H9 (cell line): ENCODE results near the gene ELF1. TPM values are rescaled to one million over a fixed set of nuclear protein-coding genes. Genes with fewer than 3 reads are reported as not detected.

ENCODE experiments used
- DNase-seq: peaks from one replicate; pipeline ENCODE4 v3.0.0-alpha.2; 2017
- H2AFZ ChIP-seq: one replicate; pipeline ENCODE4 v1.6.1; 2013; ENCODE audit warnings: mild to moderate bottlenecking, low read length, control low read depth, moderate library complexity
- H2AK5ac ChIP-seq: 2 replicates; pipeline ENCODE4 v1.6.1; 2013; ENCODE audit warnings: low read length, control low read depth, mixed read lengths; ENCODE audit not compliant: insufficient read length
- H2BK120ac ChIP-seq: one replicate; pipeline ENCODE4 v1.6.1; 2013; ENCODE audit warnings: low read depth, mild to moderate bottlenecking, low read length, control low read depth, inconsistent platforms; ENCODE audit not compliant: poor library complexity, severe bottlenecking
- H2BK12ac ChIP-seq: 2 replicates; pipeline ENCODE4 v1.6.1; 2013; ENCODE audit warnings: low read length, control low read depth, mixed read lengths, low read depth; ENCODE audit not compliant: insufficient read length
- H2BK15ac ChIP-seq: 2 replicates; pipeline ENCODE4 v1.6.1; 2013; ENCODE audit warnings: low read depth, low read length, control low read depth
- H2BK20ac ChIP-seq: one replicate; pipeline ENCODE4 v1.6.1; 2013; ENCODE audit warnings: low read depth, mild to moderate bottlenecking, low read length, control low read depth, inconsistent platforms; ENCODE audit not compliant: poor library complexity, severe bottlenecking
- H2BK5ac ChIP-seq: 2 replicates; pipeline ENCODE4 v1.6.1; 2013; ENCODE audit warnings: low read length, control low read depth, mixed read lengths; ENCODE audit not compliant: insufficient read length
- H3K14ac ChIP-seq: 2 replicates; pipeline ENCODE4 v1.6.1; 2013; ENCODE audit warnings: low read length, control low read depth; ENCODE audit not compliant: insufficient read depth
- H3K18ac ChIP-seq: 2 replicates; pipeline ENCODE4 v1.6.1; 2013; ENCODE audit warnings: low read depth, mild to moderate bottlenecking, mixed read lengths, low read length, control low read depth; ENCODE audit not compliant: insufficient read length
- H3K23ac ChIP-seq: 2 replicates; pipeline ENCODE4 v1.6.1; 2013; ENCODE audit warnings: low read length, control low read depth, mixed read lengths, low read depth; ENCODE audit not compliant: insufficient read length
- H3K23me2 ChIP-seq: 2 replicates; pipeline ENCODE4 v1.6.1; 2013; ENCODE audit warnings: low read depth, mild to moderate bottlenecking, mixed read lengths, low read length, control low read depth; ENCODE audit not compliant: insufficient read length, poor library complexity, severe bottlenecking
- H3K27ac ChIP-seq: 2 replicates; pipeline ENCODE4 v1.5.1; 2013; ENCODE audit warnings: low read length, control low read depth, mixed read lengths, low read depth; ENCODE audit not compliant: insufficient read length
- H3K27me3 ChIP-seq: 2 replicates; pipeline ENCODE4 v1.6.1; 2013; ENCODE audit warnings: low read length, control low read depth, inconsistent platforms; ENCODE audit not compliant: insufficient read depth
- H3K4ac ChIP-seq: 2 replicates; pipeline ENCODE4 v1.6.1; 2013; ENCODE audit warnings: low read depth, mild to moderate bottlenecking, control low read depth, inconsistent platforms, low read length, moderate library complexity
- H3K4me1 ChIP-seq: 2 replicates; pipeline ENCODE4 v1.6.1; 2013; ENCODE audit warnings: low read length, control low read depth, inconsistent platforms; ENCODE audit not compliant: insufficient read depth
- H3K4me2 ChIP-seq: 2 replicates; pipeline ENCODE4 v1.6.1; 2013; ENCODE audit warnings: low read length, control low read depth, mixed read lengths; ENCODE audit not compliant: insufficient read length, insufficient read depth
- H3K56ac ChIP-seq: 2 replicates; pipeline ENCODE4 v1.6.1; 2013; ENCODE audit warnings: low read depth, mild to moderate bottlenecking, mixed read lengths, low read length, control low read depth; ENCODE audit not compliant: insufficient read length
- H3K79me1 ChIP-seq: 2 replicates; pipeline ENCODE4 v1.6.1; 2013; ENCODE audit warnings: low read depth, mild to moderate bottlenecking, moderate library complexity, low read length, control low read depth, inconsistent platforms; ENCODE audit not compliant: insufficient read depth, poor library complexity, severe bottlenecking
- H3K79me2 ChIP-seq: 2 replicates; pipeline ENCODE4 v1.6.1; 2013; ENCODE audit warnings: low read length, control low read depth, inconsistent platforms; ENCODE audit not compliant: insufficient read depth
- H3K9ac ChIP-seq: 2 replicates; pipeline ENCODE4 v1.6.1; 2013; ENCODE audit warnings: low read length, control low read depth, mixed read lengths; ENCODE audit not compliant: insufficient read length; ENCODE audit errors: extremely low read depth
- H3K9me3 ChIP-seq: one replicate; pipeline ENCODE4 v1.6.1; 2013; ENCODE audit warnings: low read depth, low read length, inconsistent platforms; ENCODE audit not compliant: control insufficient read depth
- H3T11ph ChIP-seq: one replicate; pipeline ENCODE4 v1.6.1; 2013; ENCODE audit warnings: mild to moderate bottlenecking, low read length, control low read depth, inconsistent platforms
- H4K20me1 ChIP-seq: one replicate; pipeline ENCODE4 v1.6.1; 2013; ENCODE audit not compliant: control insufficient read depth, insufficient read length, insufficient read depth
- H4K5ac ChIP-seq: 2 replicates; pipeline ENCODE4 v1.6.1; 2013; ENCODE audit warnings: low read depth, mild to moderate bottlenecking, mixed read lengths, low read length, control low read depth; ENCODE audit not compliant: insufficient read length
- H4K8ac ChIP-seq: replicated peaks from 2 replicates; pipeline ENCODE4 v1.6.1; 2013; ENCODE audit warnings: low read length, control low read depth, mixed read lengths, low read depth; ENCODE audit not compliant: insufficient read length
- H4K91ac ChIP-seq: 2 replicates; pipeline ENCODE4 v1.6.1; 2013; ENCODE audit warnings: low read depth, mild to moderate bottlenecking, moderate library complexity, mixed read lengths, low read length, control low read depth; ENCODE audit not compliant: insufficient read length
- H3K27ac Mint-ChIP-seq, 3 experiments: 2 replicates in 2 of 3; 3 replicates in 1 of 3; pipeline ENCODE4 v1.8.0; 2020 to 2021; ENCODE audit warnings: mixed read lengths in 3 of 3, mild to moderate bottlenecking in 1 of 3, moderate library complexity in 1 of 3
- H3K27me3 Mint-ChIP-seq: 2 replicates; pipeline ENCODE4 v1.8.0; 2021; ENCODE audit warnings: low read depth, mild to moderate bottlenecking, moderate library complexity, mixed read lengths
- H3K36me3 Mint-ChIP-seq, 3 experiments: 2 replicates in 2 of 3; 3 replicates in 1 of 3; pipeline ENCODE4 v1.8.0; 2020 to 2021; ENCODE audit warnings: low read depth in 3 of 3, mixed read lengths in 3 of 3; ENCODE audit not compliant: insufficient read depth in 1 of 3
- H3K4me1 Mint-ChIP-seq, 2 experiments: 2 replicates each; pipeline ENCODE4 v1.8.0; 2020; ENCODE audit warnings: mixed read lengths in 2 of 2
- H3K4me3 Mint-ChIP-seq, 2 experiments: 2 replicates in 1 of 2; 3 replicates in 1 of 2; pipeline ENCODE4 v1.8.0; 2020 to 2021; ENCODE audit warnings: mild to moderate bottlenecking in 2 of 2, mixed read lengths in 2 of 2, moderate library complexity in 1 of 2
- H3K9me3 Mint-ChIP-seq, 2 experiments: 2 replicates in 1 of 2; 3 replicates in 1 of 2; pipeline ENCODE4 v1.8.0; 2020; ENCODE audit warnings: mild to moderate bottlenecking in 2 of 2, mixed read lengths in 2 of 2, moderate library complexity in 1 of 2
- WGBS: extraction: QIAGEN DNeasy Blood & Tissue Kit; methylation state at CpG from one replicate; pipeline ENCODE4 v1.1.7; 2013; ENCODE audit warnings: missing lambda C conversion rate, low lambda C conversion rate, mixed read lengths; ENCODE audit not compliant: insufficient read length; ENCODE audit errors: extremely low coverage; 5-methylcytosine and 5-hydroxymethylcytosine counted together
- total RNA-seq: library from RNA; stranded (reverse); gene quantifications from 2 replicates; pipeline ENCODE4 v1.2.1, GENCODE V29; 2021
- TF ChIP-seq, protein P1 (sequence below): fragments of 200-600 bp; sonication (generic); conservative IDR thresholded peaks from 3 replicates; pipeline ENCODE4 v1.8.0; 2021; ENCODE audit warnings: antibody characterized with exemption, mild to moderate bottlenecking

Gene ELF1
- total RNA-seq, 1 experiment from 2014 or later = 15.5 TPM

DNA sequence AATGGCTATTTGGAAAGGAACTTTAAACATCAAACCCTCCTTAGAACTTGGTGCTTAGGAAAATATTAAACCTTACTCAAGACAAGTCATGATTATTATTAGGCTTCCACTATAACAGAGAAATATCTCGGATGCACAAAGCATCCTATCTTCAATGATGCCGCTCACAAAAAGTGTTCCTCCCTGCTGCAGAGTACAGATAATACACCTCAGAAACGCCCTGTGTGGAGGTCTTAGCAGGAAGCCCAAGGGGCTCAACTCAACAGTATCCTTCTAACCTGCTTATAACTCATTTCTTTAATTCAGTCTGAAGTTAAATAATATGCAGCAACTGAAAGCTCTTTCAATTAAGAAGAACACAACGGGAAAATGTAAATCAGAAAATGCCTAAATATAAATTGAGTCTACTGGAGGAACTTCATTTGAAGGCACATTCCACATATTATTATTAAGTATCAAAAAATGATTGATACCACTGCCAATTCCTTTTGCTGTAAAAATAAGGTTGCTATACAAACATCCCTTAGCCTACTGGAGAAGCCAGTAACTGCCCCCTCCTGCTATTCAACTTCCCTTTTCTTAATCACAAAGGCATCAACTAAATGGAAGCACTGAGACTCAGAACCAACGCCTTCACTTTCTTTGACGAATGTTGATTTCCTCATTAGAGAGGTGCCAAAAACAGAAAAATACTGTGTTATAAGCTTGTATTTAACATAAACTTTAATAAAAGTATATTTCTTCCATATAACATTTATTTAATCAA is 12.0 kb downstream of the ELF1 start:
- H3K9me3 Mint-ChIP-seq = no peaks in the 10 kb centered on the region
- no peaks in the 10 kb centered on the region for H3K23me2 ChIP-seq
- no peak for DNase-seq
- H3T11ph ChIP-seq = no peak overlapping the region
- H4K8ac ChIP-seq = no peak overlapping the region
- H3K4me2 ChIP-seq = no peak overlapping the region
- H3K27me3 ChIP-seq = no peaks in the 10 kb centered on the region
- TF ChIP-seq, protein P1, sequence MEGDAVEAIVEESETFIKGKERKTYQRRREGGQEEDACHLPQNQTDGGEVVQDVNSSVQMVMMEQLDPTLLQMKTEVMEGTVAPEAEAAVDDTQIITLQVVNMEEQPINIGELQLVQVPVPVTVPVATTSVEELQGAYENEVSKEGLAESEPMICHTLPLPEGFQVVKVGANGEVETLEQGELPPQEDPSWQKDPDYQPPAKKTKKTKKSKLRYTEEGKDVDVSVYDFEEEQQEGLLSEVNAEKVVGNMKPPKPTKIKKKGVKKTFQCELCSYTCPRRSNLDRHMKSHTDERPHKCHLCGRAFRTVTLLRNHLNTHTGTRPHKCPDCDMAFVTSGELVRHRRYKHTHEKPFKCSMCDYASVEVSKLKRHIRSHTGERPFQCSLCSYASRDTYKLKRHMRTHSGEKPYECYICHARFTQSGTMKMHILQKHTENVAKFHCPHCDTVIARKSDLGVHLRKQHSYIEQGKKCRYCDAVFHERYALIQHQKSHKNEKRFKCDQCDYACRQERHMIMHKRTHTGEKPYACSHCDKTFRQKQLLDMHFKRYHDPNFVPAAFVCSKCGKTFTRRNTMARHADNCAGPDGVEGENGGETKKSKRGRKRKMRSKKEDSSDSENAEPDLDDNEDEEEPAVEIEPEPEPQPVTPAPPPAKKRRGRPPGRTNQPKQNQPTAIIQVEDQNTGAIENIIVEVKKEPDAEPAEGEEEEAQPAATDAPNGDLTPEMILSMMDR = no peak
- peak overlapping the region; percentile 12 to 90 (median 87); a peak in 4 of 7 replicates for H3K27ac Mint-ChIP-seq
- H2BK12ac ChIP-seq = no peak overlapping the region
- H3K14ac ChIP-seq = no peak overlapping the region
- peak overlapping the region in 1 of 2 experiments; percentile 56; a peak in 2 of 5 replicates for H3K4me3 Mint-ChIP-seq
- H2BK120ac ChIP-seq = no peak overlapping the region
- H3K23ac ChIP-seq = no peak overlapping the region
- H3K18ac ChIP-seq = no peak overlapping the region
- no peaks in the 10 kb centered on the region for H3K27me3 Mint-ChIP-seq
- no peak overlapping the region for H3K56ac ChIP-seq
- WGBS = no CpG with 5 or more reads among the region's 6 CpGs
- peaks cover 33 to 36% of the 10 kb centered on the region in 2 experiments for H3K4me1 Mint-ChIP-seq
- H3K27ac ChIP-seq = no peak overlapping the region
- no peak overlapping the region for H2AK5ac ChIP-seq
- H4K5ac ChIP-seq = no peak overlapping the region
- H3K4ac ChIP-seq = no peak overlapping the region
- H4K20me1 ChIP-seq = no peaks in the 10 kb centered on the region
- H2AFZ ChIP-seq = no peak overlapping the region
- no peaks in the 10 kb centered on the region; the same call in 1 of the 2 replicates for H3K4me1 ChIP-seq
- H3K9ac ChIP-seq = no peak overlapping the region
- H2BK20ac ChIP-seq = no peak overlapping the region
- no peaks in the 10 kb centered on the region for H3K79me2 ChIP-seq
- no peak overlapping the region for H2BK5ac ChIP-seq
- no peaks in the 10 kb centered on the region for H3K9me3 ChIP-seq
- H3K36me3 Mint-ChIP-seq = peaks cover 0 to 4% (median 0%) of the 10 kb centered on the region in 3 experiments; a peak in 1 of 7 replicates
- no peak overlapping the region for H4K91ac ChIP-seq
- no peak overlapping the region for H2BK15ac ChIP-seq
- H3K79me1 ChIP-seq = no peaks in the 10 kb centered on the region
